HepG2 (cell line): ENCODE data around the gene SFTPB. TPM values are rescaled to one million over a fixed set of nuclear protein-coding genes. Genes with fewer than 3 reads are reported as not detected.

ENCODE experiments used
- FOXO4 ChIP-seq: sonication (generic); formaldehyde crosslinking; conservative IDR thresholded peaks from 2 replicates; pipeline ENCODE4 v1.8.1; 2023; ENCODE audit warnings: missing genetic modification reagents
- GABPA ChIP-seq, 2 experiments: IDR thresholded peaks; 2 replicates each; pipeline ENCODE4 v1.6.1; 2011 to 2016; ENCODE audit warnings: low read depth in 2 of 2, low read length in 1 of 2, missing biosample characterization in 1 of 2, missing genetic modification characterization in 1 of 2
- HDAC6 ChIP-seq: fragments of 200-600 bp; sonication (generic); IDR thresholded peaks from 2 replicates; pipeline ENCODE4 v1.7.0; 2017; ENCODE audit warnings: mild to moderate bottlenecking, antibody characterized with exemption, low read length, low read depth
- KLF13 ChIP-seq: sonication (generic); formaldehyde crosslinking; IDR thresholded peaks from 2 replicates; pipeline ENCODE4 v1.4.0; 2020; ENCODE audit warnings: mild to moderate bottlenecking, missing genetic modification reagents
- KMT2B ChIP-seq: IDR thresholded peaks from 2 replicates; pipeline ENCODE4 v1.6.1; 2016; ENCODE audit warnings: missing genetic modification reagents, missing compliant biosample characterization
- MTA1 ChIP-seq: sonication (generic); formaldehyde crosslinking; IDR thresholded peaks from 2 replicates; pipeline ENCODE4 v1.4.0; 2020; ENCODE audit warnings: missing genetic modification reagents, mild to moderate bottlenecking, borderline replicate concordance
- NAIF1 ChIP-seq: sonication (generic); formaldehyde crosslinking; IDR thresholded peaks from 2 replicates; pipeline ENCODE4 v1.5.0; 2020; ENCODE audit warnings: mild to moderate bottlenecking, missing genetic modification reagents, borderline replicate concordance
- PRMT3 ChIP-seq: sonication (generic); formaldehyde crosslinking; IDR thresholded peaks from 2 replicates; pipeline ENCODE4 v1.8.1; 2022; ENCODE audit warnings: low read depth, mild to moderate bottlenecking, moderate library complexity, missing genetic modification reagents, borderline replicate concordance
- SNAI1 ChIP-seq: sonication (generic); formaldehyde crosslinking; IDR thresholded peaks from 2 replicates; pipeline ENCODE4 v1.5.0; 2020; ENCODE audit warnings: mild to moderate bottlenecking, missing genetic modification reagents, borderline replicate concordance
- SOX13 ChIP-seq, 3 experiments: fragments of 450-650 bp in 1 of 3; sonication (generic) in 1 of 3; formaldehyde crosslinking in 1 of 3; IDR thresholded peaks in 2 of 3; conservative IDR thresholded peaks in 1 of 3; 2 replicates each; pipeline versions ENCODE4 v1.5.0 to v1.6.1; 2016 to 2020; ENCODE audit warnings: antibody characterized with exemption in 1 of 3, mild to moderate bottlenecking in 1 of 3, missing compliant biosample characterization in 1 of 3, missing genetic modification reagents in 1 of 3, moderate library complexity in 1 of 3
- TFAP4 ChIP-seq: sonication (generic); IDR thresholded peaks from 2 replicates; pipeline ENCODE4 v1.6.1; 2016; ENCODE audit warnings: low read depth, borderline replicate concordance
- ZBTB4 ChIP-seq: sonication (generic); formaldehyde crosslinking; IDR thresholded peaks from 2 replicates; pipeline ENCODE4 v1.4.0; 2020; ENCODE audit warnings: missing genetic modification reagents, mild to moderate bottlenecking, borderline replicate concordance
- ZNF30 ChIP-seq: sonication (generic); formaldehyde crosslinking; IDR thresholded peaks from 2 replicates; pipeline ENCODE4 v1.5.0; 2020; ENCODE audit warnings: mild to moderate bottlenecking, missing genetic modification reagents
- ZNF446 ChIP-seq: sonication (generic); formaldehyde crosslinking; IDR thresholded peaks from 2 replicates; pipeline ENCODE4 v1.5.0; 2020; ENCODE audit warnings: mild to moderate bottlenecking, missing genetic modification reagents
- ZNF576 ChIP-seq: sonication (generic); formaldehyde crosslinking; IDR thresholded peaks from 2 replicates; pipeline ENCODE4 v1.4.0; 2020; ENCODE audit warnings: mild to moderate bottlenecking, missing genetic modification reagents
- ZNF788 ChIP-seq: sonication (generic); formaldehyde crosslinking; IDR thresholded peaks from 2 replicates; pipeline ENCODE4 v1.5.0; 2020; ENCODE audit warnings: mild to moderate bottlenecking, missing genetic modification reagents, borderline replicate concordance
- ZNF850 ChIP-seq: sonication (generic); formaldehyde crosslinking; conservative IDR thresholded peaks from 2 replicates; pipeline ENCODE4 v1.9.0; 2021; ENCODE audit warnings: mild to moderate bottlenecking, missing genetic modification reagents
- polyA plus RNA-seq, 8 experiments: library from polyadenylated mRNA; depleted of rRNA in 3 of 8; stranded (reverse) in 7 of 8; unstranded in 1 of 8; fragments of >200 nt; fragmentation: Illumina TruSeq in 4 of 8; extraction: Trizol in 4 of 8; gene quantifications; 2 replicates each; pipeline versions ENCODE4 v1.2.1 to v1.2.3, GENCODE V29; 2011 to 2016; ENCODE audit warnings: low read depth in 4 of 8, missing spikeins in 1 of 8, mixed read lengths in 1 of 8; ENCODE audit not compliant: insufficient read depth in 1 of 8
- total RNA-seq, 5 experiments: library from RNA; depleted of rRNA; stranded (reverse); fragments of >200 nt; fragmentation: Illumina TruSeq; extraction: Trizol; gene quantifications; 2 replicates each; pipeline ENCODE4 v1.2.3, GENCODE V29; 2016; ENCODE audit warnings: low read depth in 1 of 5
- TF ChIP-seq, protein P1 (sequence below): IDR thresholded peaks from 2 replicates; pipeline ENCODE4 v1.6.1; 2016
- TF ChIP-seq, protein P2 (sequence below): IDR thresholded peaks from 2 replicates; pipeline ENCODE4 v1.6.1; 2018; ENCODE audit warnings: missing genetic modification reagents

The SFTPB gene
- total and polyA plus RNA-seq, 2 of the 13 experiments (the other 11 are each of a cell fraction or from before 2014, with no cell fraction given): not detected

DNA sequence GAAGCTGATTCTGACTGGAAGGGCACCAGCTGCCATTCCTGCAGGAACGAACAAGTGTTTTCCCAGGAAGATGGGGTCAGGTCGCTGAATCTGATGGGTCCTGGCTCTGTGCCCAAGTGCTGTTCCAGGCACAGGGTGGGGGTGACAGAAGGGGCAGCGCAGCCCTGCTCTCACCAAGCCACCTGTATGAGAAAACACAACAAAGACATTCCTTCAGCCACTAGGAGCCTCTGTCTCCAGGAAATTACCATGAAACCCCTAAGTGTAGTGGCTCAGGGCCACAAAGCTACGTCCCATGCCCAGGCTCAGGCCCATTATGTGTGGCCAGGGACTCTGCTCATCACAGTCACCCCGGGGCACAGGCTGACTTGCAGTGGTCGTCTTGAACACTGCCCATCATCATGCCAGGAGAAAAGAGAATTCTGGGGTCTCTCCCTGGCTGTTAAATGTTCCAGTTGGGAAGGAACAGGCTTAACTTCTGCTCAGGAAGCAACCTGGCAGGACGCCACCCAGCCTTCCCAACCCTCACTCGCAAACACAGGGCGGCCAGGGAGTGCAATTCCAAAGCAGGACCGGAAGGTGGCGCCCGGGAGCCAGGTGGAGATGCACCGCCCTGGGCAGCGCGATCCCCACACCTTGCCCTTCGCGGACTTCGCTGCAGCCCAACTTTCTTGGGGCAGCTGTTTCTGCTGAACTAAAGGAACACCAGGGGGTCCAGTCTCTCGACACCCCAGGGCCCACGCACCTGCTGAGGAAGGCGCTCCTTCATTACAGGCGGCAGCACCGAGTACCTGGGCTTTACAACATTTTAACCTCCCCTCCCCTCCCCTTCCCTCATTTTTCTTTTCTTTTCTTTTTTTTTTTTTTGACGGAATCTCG, 11.0 kb upstream of the SFTPB start (continued):
- TF ChIP-seq FOXO4 (no peak), PRMT3 (CRISPR knock-in tag) (no peak), ZNF850 (CRISPR knock-in tag) (no peak), SOX13 (IDR thresholded peaks at IDR 0.05) (no peak), SOX13 (CRISPR knock-in tag; conservative IDR thresholded peaks at IDR 0.05 in 1 of 2, IDR thresholded peaks at IDR 0.05 in 1 of 2) (no peak), TFAP4 (0 out of 2 replicates have a peak, but pooled peaks have one; percentile 27), ZNF30 (CRISPR knock-in tag) (no peak), ZNF446 (CRISPR knock-in tag) (no peak), MTA1 (CRISPR knock-in tag) (no peak), ZNF788 (CRISPR knock-in tag) (peak; percentile 72; the same call in 1 of the 2 replicates), KLF13 (CRISPR knock-in tag) (no peak), KMT2B (CRISPR knock-in tag) (no peak), ZBTB4 (CRISPR knock-in tag) (no peak), SNAI1 (no peak), HDAC6 (no peak), GABPA (IDR thresholded peaks at IDR 0.05; ENCODE audit: low read depth, low read length) (no peak), GABPA (CRISPR knock-in tag; IDR thresholded peaks at IDR 0.05; ENCODE audit: low read depth) (no peak), NAIF1 (CRISPR knock-in tag) (no peak), ZNF576 (no peak)
- TF ChIP-seq, protein P1, sequence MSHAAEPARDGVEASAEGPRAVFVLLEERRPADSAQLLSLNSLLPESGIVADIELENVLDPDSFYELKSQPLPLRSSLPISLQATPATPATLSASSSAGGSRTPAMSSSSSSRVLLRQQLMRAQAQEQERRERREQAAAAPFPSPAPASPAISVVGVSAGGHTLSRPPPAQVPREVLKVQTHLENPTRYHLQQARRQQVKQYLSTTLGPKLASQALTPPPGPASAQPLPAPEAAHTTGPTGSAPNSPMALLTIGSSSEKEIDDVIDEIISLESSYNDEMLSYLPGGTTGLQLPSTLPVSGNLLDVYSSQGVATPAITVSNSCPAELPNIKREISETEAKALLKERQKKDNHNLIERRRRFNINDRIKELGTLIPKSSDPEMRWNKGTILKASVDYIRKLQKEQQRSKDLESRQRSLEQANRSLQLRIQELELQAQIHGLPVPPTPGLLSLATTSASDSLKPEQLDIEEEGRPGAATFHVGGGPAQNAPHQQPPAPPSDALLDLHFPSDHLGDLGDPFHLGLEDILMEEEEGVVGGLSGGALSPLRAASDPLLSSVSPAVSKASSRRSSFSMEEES (CRISPR knock-in tag): peak; percentile 40; the same call in 1 of the 2 replicates
- TF ChIP-seq, protein P2, sequence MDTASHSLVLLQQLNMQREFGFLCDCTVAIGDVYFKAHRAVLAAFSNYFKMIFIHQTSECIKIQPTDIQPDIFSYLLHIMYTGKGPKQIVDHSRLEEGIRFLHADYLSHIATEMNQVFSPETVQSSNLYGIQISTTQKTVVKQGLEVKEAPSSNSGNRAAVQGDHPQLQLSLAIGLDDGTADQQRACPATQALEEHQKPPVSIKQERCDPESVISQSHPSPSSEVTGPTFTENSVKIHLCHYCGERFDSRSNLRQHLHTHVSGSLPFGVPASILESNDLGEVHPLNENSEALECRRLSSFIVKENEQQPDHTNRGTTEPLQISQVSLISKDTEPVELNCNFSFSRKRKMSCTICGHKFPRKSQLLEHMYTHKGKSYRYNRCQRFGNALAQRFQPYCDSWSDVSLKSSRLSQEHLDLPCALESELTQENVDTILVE: no peak
